Keratinocyte (primary cell): ENCODE measurements around the gene NOS1AP. TPM values are rescaled to one million over a fixed set of nuclear protein-coding genes. Genes with fewer than 3 reads are reported as not detected.
A peak's percentile ranks its signal among the peaks of the same experiment; 100 is the strongest.

Source experiments
- DNase-seq: peaks from one replicate; pipeline ENCODE4 v3.0.0-alpha.2; 2011; ENCODE audit warnings: low read depth, missing footprints, low spot score
- FAIRE-seq: peaks from 2 replicates; lab custom pipeline; 2011; peaks lifted over from hg19 to GRCh38; lab: Jason Lieb, UNC
- H2AFZ ChIP-seq: 2 replicates; pipeline ENCODE4 v1.6.0; 2012; ENCODE audit warnings: low read length, control low read depth, inconsistent platforms; ENCODE audit not compliant: control insufficient read depth
- H3K27ac ChIP-seq: 2 replicates; pipeline ENCODE4 v1.5.1; 2011; ENCODE audit warnings: low read length; ENCODE audit not compliant: control insufficient read depth, insufficient read depth
- H3K27me3 ChIP-seq: 3 replicates; pipeline ENCODE4 v1.6.0; 2011; ENCODE audit warnings: low read length; ENCODE audit not compliant: control insufficient read depth, insufficient read depth; ENCODE audit errors: extremely low read depth
- H3K36me3 ChIP-seq, 2 experiments: 2 replicates in 1 of 2; 3 replicates in 1 of 2; pipeline ENCODE4 v1.5.1; 2011; ENCODE audit warnings: low read length in 2 of 2, mild to moderate bottlenecking in 1 of 2; ENCODE audit not compliant: control insufficient read depth in 2 of 2, insufficient read depth in 2 of 2; ENCODE audit errors: extremely low read depth in 1 of 2
- H3K4me1 ChIP-seq: 3 replicates; pipeline ENCODE4 v1.5.1; 2011; ENCODE audit warnings: low read length; ENCODE audit not compliant: control insufficient read depth, insufficient read depth; ENCODE audit errors: extremely low read depth
- H3K4me2 ChIP-seq: 3 replicates; pipeline ENCODE4 v1.6.0; 2011; ENCODE audit warnings: low read depth, low read length; ENCODE audit not compliant: control insufficient read depth, insufficient read depth; ENCODE audit errors: extremely low read depth
- H3K4me3 ChIP-seq, 3 experiments: fragments of 200-600 bp in 1 of 3; sonication (generic) in 1 of 3; 2 replicates in 2 of 3; 3 replicates in 1 of 3; pipeline ENCODE4 v1.5.1; 2011 to 2016; ENCODE audit warnings: low read length in 3 of 3, mild to moderate bottlenecking in 3 of 3, control low read depth in 2 of 3, inconsistent platforms in 1 of 3, low read depth in 1 of 3, mixed read lengths in 1 of 3, mixed run types in 1 of 3, moderate library complexity in 1 of 3; ENCODE audit not compliant: control insufficient read depth in 2 of 3, insufficient read depth in 2 of 3; ENCODE audit errors: extremely low read depth in 1 of 3
- H3K79me2 ChIP-seq: 2 replicates; pipeline ENCODE4 v1.6.0; 2012; ENCODE audit warnings: low read length; ENCODE audit not compliant: control insufficient read depth, insufficient read depth
- H3K9ac ChIP-seq: 3 replicates; pipeline ENCODE4 v1.6.0; 2011; ENCODE audit warnings: low read length; ENCODE audit not compliant: control insufficient read depth, insufficient read depth; ENCODE audit errors: extremely low read depth
- H3K9me1 ChIP-seq: 3 replicates; pipeline ENCODE4 v1.6.0; 2011; ENCODE audit warnings: low read length; ENCODE audit not compliant: control insufficient read depth, insufficient read depth; ENCODE audit errors: extremely low read depth
- H3K9me3 ChIP-seq: 2 replicates; pipeline ENCODE4 v1.5.1; 2012; ENCODE audit warnings: low read depth, low read length; ENCODE audit not compliant: control insufficient read depth
- H4K20me1 ChIP-seq: 3 replicates; pipeline ENCODE4 v1.6.0; 2011; ENCODE audit warnings: low read length; ENCODE audit not compliant: control insufficient read depth, insufficient read depth; ENCODE audit errors: extremely low read depth
- CTCF ChIP-seq, 3 experiments: IDR thresholded peaks in 1 of 3; conservative IDR thresholded peaks in 1 of 3; optimal IDR thresholded peaks in 1 of 3; 2 replicates in 2 of 3; 3 replicates in 1 of 3; pipeline versions ENCODE3 to v1.5.1; 2011; ENCODE audit warnings: low read length in 3 of 3, mild to moderate bottlenecking in 3 of 3, moderate library complexity in 2 of 3, control low read depth in 1 of 3, inconsistent platforms in 1 of 3; ENCODE audit not compliant: insufficient read depth in 2 of 3; ENCODE audit errors: extremely low read depth in 1 of 3
- EZH2 ChIP-seq: IDR thresholded peaks from one replicate; pipeline ENCODE4 v1.6.1; 2012; ENCODE audit warnings: inconsistent platforms, mild to moderate bottlenecking, low read length, moderate library complexity
- dilution Hi-C: fragments of 300-500 bp; cut with MboI; formaldehyde crosslinking; loops from one replicate; pipeline ENCODE4 v1.7.0; 2020; ENCODE audit warnings: low sequenced_read_pairs; ENCODE audit not compliant: extremely low pct_ligation_motif_present
- polyA plus RNA-seq, 5 experiments: library from polyadenylated mRNA; depleted of rRNA in 3 of 5; stranded (reverse) in 3 of 5; stranded (forward) in 1 of 5; unstranded in 1 of 5; fragments of >200 nt; gene quantifications; 1 replicate in 1 of 5; 2 replicates in 3 of 5; 3 replicates in 1 of 5; pipeline versions ENCODE4 v1.2.1 to v1.2.3, GENCODE V29; 2011 to 2012; ENCODE audit warnings: missing spikeins in 2 of 5, low read depth in 1 of 5, low replicate concordance in 1 of 5

The NOS1AP gene
- polyA plus RNA-seq, 1 donor (not counting 4 experiments of a cell fraction or from before 2014, with no cell fraction given) = not detected

- FAIRE-seq (peak; percentile 32), DNase-seq (no peak)
- no peaks in the 10 kb centered on the region for H3K9me1 ChIP-seq
- H3K4me1 ChIP-seq = peaks cover 29% of the 10 kb centered on the region
- H3K36me3 ChIP-seq = no peaks in the 10 kb centered on the region
- no peaks in the 10 kb centered on the region for H3K27me3 ChIP-seq
- H3K4me2 ChIP-seq = no peak overlapping the region
- dilution Hi-C loops = no loop called here
- no peak for TF ChIP-seq CTCF (optimal IDR thresholded peaks at IDR 0.05 in 1 of 3, IDR thresholded peaks at IDR 0.05 in 1 of 3, conservative IDR thresholded peaks at IDR 0.05 in 1 of 3; ENCODE audit: extremely low read depth in 1 of 3, insufficient read depth in 2 of 3, low read length in 3 of 3)
- H3K27ac ChIP-seq = peak overlapping the region; percentile 37
- no peak overlapping the region for H3K4me3 ChIP-seq
- H3K9me3 ChIP-seq = no peaks in the 10 kb centered on the region
- H4K20me1 ChIP-seq = no peaks in the 10 kb centered on the region
- no peak overlapping the region for H3K9ac ChIP-seq
- no peak overlapping the region for H2AFZ ChIP-seq
- H3K79me2 ChIP-seq = no peaks in the 10 kb centered on the region
These were observed 302.9 kb downstream of the NOS1AP start for GRCh38 chr1:162372159-162373071.

GRCh38 chr1:162373072-162373427 lies 303.6 kb downstream of the NOS1AP start:
- Histone ChIP-seq H3K27me3 (no peaks in the 10 kb centered on the region), H2AFZ (no peak overlapping the region), H3K79me2 (no peaks in the 10 kb centered on the region), H3K9me3 (no peaks in the 10 kb centered on the region), H3K9me1 (no peaks in the 10 kb centered on the region), H3K4me3 (no peak overlapping the region), H3K36me3 (no peaks in the 10 kb centered on the region), H3K9ac (no peak overlapping the region), H3K27ac (no peak overlapping the region), H4K20me1 (no peaks in the 10 kb centered on the region), H3K4me1 (peaks cover 29% of the 10 kb centered on the region), H3K4me2 (no peak overlapping the region)
- FAIRE-seq (no peak), DNase-seq (no peak)
- TF ChIP-seq EZH2 = no peak
- TF ChIP-seq CTCF (optimal IDR thresholded peaks at IDR 0.05 in 1 of 3, IDR thresholded peaks at IDR 0.05 in 1 of 3, conservative IDR thresholded peaks at IDR 0.05 in 1 of 3; ENCODE audit: extremely low read depth in 1 of 3, insufficient read depth in 2 of 3, low read length in 3 of 3) = no peak
- dilution Hi-C loops = no loop called here
